Epidermal melanocyte (primary cell): ENCODE results near the gene EOMES.
A peak's percentile ranks its signal among the peaks of the same experiment; 100 is the strongest.
"Not testable (repeated sequence)": the region's sequence is repeated elsewhere in the genome, so short reads cannot be mapped to it uniquely, and the experiment has no call there.

Experiments
- DNase-seq: peaks from one replicate; pipeline ENCODE4 v3.0.0; 2011; ENCODE audit warnings: low spot score; ENCODE audit not compliant: insufficient read length

EOMES gene

GRCh38 chr3:27721717-27722564 is at the start of gene EOMES:
Gene EOMES, minus strand, starts transcription at chr3:27722323. Its CDS starts 29 bp downstream, at chr3:27722294.
- no peak for DNase-seq

GRCh38 chr3:27770384-27770783 is 48.3 kb upstream of the EOMES start:
- DNase-seq: not testable (repeated sequence)

- no peak for DNase-seq
Observed at GRCh38 chr3:27767000-27767399, 44.9 kb upstream of the EOMES start.

GRCh38 chr3:27758083-27758482 is 36.0 kb upstream of the EOMES start:
- DNase-seq: peak; percentile 93

GRCh38 chr3:27756877-27757276 is 34.8 kb upstream of the EOMES start:
- DNase-seq: no peak

- no peak for DNase-seq
Observed at GRCh38 chr3:27752926-27753325, 30.8 kb upstream of the EOMES start.

- no peak for DNase-seq
Observed at GRCh38 chr3:27749643-27750042, 27.5 kb upstream of the EOMES start.

- DNase-seq: no peak
Observed at GRCh38 chr3:27746838-27747237, 24.7 kb upstream of the EOMES start.

- no peak for DNase-seq
Observed at GRCh38 chr3:27740854-27741253, 18.7 kb upstream of the EOMES start.

- DNase-seq: no peak
Observed at GRCh38 chr3:27737091-27737490, 15.0 kb upstream of the EOMES start.

GRCh38 chr3:27730774-27731659 is 8.9 kb upstream of the EOMES start:
- DNase-seq: no peak

GRCh38 chr3:27729748-27730611 is 7.9 kb upstream of the EOMES start:
- DNase-seq: no peak

- DNase-seq: no peak
Observed at GRCh38 chr3:27729325-27729724, 7.2 kb upstream of the EOMES start.

- DNase-seq: no peak
Observed at GRCh38 chr3:27728195-27729087, 6.3 kb upstream of the EOMES start.

GRCh38 chr3:27726240-27726639 is 4.1 kb upstream of the EOMES start:
- no peak for DNase-seq

GRCh38 chr3:27724459-27725197 is 2.5 kb upstream of the EOMES start:
- DNase-seq: no peak

- no peak for DNase-seq
Observed at GRCh38 chr3:27723815-27724458, 1.8 kb upstream of the EOMES start.

GRCh38 chr3:27723456-27723814 is 1.3 kb upstream of the EOMES start:
- DNase-seq: no peak

- no peak for DNase-seq
Observed at GRCh38 chr3:27723001-27723445, 900 bp upstream of the EOMES start.
